Stimulated activated CD4-positive, alpha-beta T cell treated with anti-CD3 and anti-CD28 coated beads, Interleukin-4, amount 100 ng/mL, for 4 hours (primary cell): ENCODE measurements around the gene RNASE9.
"Not testable (repeated sequence)": the region's sequence is repeated elsewhere in the genome, so short reads cannot be mapped to it uniquely, and the experiment has no call there.

Source experiments
- DNase-seq, 2 experiments: peaks; one replicate each; pipeline ENCODE4 v3.0.0-alpha.2; 2020

The RNASE9 gene

DNA sequence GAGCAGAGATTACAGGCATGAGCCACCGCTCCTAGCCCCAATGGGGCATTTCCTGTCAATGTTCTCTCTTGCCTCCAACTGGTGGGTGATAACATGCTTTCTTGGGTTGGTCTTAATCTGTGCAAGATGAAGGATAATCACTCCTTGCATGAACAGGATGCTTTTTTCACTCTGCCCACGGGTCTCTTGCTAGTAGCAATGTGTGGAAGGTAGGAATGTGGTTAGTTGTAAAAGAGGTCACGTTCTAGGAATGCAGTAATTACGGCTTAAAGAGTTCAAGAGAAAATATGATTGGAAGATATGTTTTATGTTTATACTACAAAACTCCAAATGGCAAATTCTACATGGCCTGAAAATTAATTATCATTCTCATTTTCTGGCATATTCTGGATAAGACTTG is 45.0 kb downstream of the RNASE9 start:
- no peak for DNase-seq

GRCh38 chr14:20512177-20512905 is 48.5 kb downstream of the RNASE9 start:
- no peak for DNase-seq

GRCh38 chr14:20508367-20508766 is 52.5 kb downstream of the RNASE9 start:
- DNase-seq, result no peak

DNA sequence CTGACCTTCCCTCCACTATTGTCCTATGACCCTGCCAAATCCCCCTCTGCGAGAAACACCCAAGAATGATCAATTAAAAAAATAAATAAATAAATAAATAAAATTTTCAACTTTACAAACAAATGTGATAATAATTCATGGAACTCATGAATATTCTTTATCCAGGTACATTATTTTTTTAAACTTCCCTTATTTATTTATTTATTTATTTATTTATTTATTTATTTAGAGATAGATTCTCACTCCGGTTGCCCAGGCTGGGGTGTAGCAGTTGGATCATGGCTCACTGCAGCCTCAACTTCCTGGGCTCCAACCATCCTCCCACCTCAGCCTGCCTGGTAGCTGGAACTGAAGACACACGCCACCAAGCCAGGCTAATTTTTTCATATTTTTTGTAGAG is 53.3 kb downstream of the RNASE9 start:
- DNase-seq, result not testable (repeated sequence)

GRCh38 chr14:20506752-20507151 is 54.1 kb downstream of the RNASE9 start:
- not testable (repeated sequence) for DNase-seq

DNA sequence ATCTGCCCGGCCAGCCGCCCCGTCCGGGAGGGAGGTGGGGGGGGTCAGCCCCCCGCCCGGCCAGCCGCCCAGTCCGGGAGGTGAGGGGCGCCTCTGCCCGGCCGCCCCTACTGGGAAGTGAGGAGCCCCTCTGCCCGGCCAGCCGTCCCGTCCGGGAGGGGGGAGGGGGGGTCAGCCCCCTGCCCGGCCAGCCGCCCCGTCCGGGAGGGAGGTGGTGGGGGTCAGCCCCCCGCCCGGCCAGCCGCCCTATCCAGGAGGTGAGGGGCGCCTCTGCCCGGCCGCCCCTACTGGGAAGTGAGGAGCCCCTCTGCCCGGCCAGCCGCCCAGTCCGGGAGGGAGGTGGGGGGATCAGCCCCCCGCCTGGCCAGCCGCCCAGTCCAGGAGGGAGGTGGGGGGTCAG is 54.6 kb downstream of the RNASE9 start:
- not testable (repeated sequence) for DNase-seq
